Colonic mucosa (tissue), 4 donors: ENCODE data around the gene PRR32. TPM values are rescaled to one million over a fixed set of nuclear protein-coding genes. Genes with fewer than 3 reads are reported as not detected.
"Not testable (repeated sequence)": the region's sequence is repeated elsewhere in the genome, so short reads cannot be mapped to it uniquely, and the experiment has no call there.

ENCODE experiments used
- DNase-seq: peaks from one replicate; pipeline ENCODE4 v3.0.0-alpha.2; 2020
- H3K27ac ChIP-seq: fragments of 200-600 bp; one replicate; pipeline ENCODE4 v1.8.0; 2021
- H3K27me3 ChIP-seq: fragments of 200-600 bp; one replicate; pipeline ENCODE4 v1.8.0; 2021
- H3K36me3 ChIP-seq: fragments of 200-600 bp; one replicate; pipeline ENCODE4 v1.8.0; 2021
- H3K4me1 ChIP-seq: fragments of 200-600 bp; one replicate; pipeline ENCODE4 v1.8.0; 2021; ENCODE audit warnings: mild to moderate bottlenecking
- H3K4me3 ChIP-seq: fragments of 200-600 bp; one replicate; pipeline ENCODE4 v1.8.0; 2021
- H3K9ac ChIP-seq, 2 donors: one replicate each; pipeline ENCODE4 v1.7.0; 2013; ENCODE audit warnings: control low read depth in 2 of 2, low read depth in 2 of 2, low read length in 2 of 2
- H3K9me3 ChIP-seq: fragments of 200-600 bp; one replicate; pipeline ENCODE4 v1.8.0; 2021
- CTCF ChIP-seq: fragments of 200-600 bp; IDR thresholded peaks from one replicate; pipeline ENCODE4 v1.8.0; 2022; ENCODE audit warnings: antibody characterized with exemption, mild to moderate bottlenecking
- intact Hi-C: fragments of 100-400 bp; cut with DNase I; formaldehyde crosslinking; loops from one replicate; pipeline ENCODE4 v1.14.1; 2022
- total RNA-seq, 2 donors: library from RNA; stranded (reverse); fragmentation: NEBNext Ultra II Directional in 1 of 2; extraction: Animal tissue kit (Norgen Biotek cat#: 25700) in 1 of 2; gene quantifications; one replicate each; pipeline ENCODE4 v1.2.1, GENCODE V29; 2021
- donor health status: healthy.
- donor health status: DM: no; HTN: no; CAD: no.
- donor health status: DM: no; HTN: no; CAD: no.

The PRR32 gene, protein sequence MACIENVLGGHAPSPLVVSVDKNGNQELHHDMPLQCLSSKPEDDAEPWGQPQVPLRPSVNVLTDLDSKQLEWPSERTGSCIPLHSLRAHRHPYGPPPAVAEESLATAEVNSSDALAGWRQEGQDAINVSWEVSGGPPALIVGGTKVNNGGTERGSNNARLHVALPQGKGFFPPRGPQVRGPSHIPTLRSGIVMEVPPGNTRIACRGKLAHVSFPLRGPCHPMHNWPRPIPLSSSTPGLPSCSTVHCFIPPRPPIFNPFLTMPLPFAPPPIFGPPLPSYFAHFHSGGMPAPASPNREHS
- not detected for total RNA-seq

DNA sequence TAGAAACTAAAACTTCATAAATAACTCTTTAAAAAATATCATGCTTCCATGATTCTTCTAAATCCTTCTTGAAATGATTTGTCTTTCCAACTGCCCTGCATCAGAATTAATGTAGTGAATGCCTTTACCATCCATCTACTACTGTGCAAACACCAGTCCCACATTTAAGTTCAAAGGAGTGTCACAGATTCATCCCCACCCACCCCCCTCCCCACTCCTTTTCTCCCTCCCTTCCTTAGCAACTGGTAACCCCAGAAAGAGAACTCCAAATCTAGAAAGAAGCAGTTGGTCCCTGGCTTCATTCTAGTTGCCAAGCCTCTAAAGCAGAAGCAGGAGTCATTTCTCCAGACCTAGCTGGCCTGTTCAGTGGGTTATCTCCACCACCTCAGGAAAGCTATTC lies at the start of gene PRR32:
Gene PRR32, plus strand, starts transcription at position 301 of the 400 bp plus-strand sequence. CDS start 115 bp downstream, outside the sequence.
- intact Hi-C loops, result no loop called here

DNA sequence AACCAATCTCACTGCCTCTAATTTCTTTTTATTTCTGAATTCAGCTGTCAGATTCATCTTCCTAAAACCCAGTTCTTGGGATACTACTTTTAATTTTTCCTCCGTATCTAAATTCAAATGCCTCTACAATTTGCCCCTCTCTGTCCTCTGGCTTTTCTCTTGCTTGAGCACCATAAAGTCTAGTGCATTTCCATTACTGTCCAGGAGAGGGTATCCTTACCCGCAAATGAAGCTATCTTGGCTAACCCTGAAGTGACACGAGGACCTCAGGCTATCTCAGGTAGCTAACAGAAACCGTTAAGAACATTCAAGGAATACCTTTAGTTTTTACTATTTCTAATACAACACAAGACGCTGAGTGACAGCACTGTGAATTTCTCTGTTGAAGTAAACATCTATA lies 49.4 kb upstream of the PRR32 start:
- no peak overlapping the region for H3K27ac ChIP-seq
- no peaks in the 10 kb centered on the region for H3K27me3 ChIP-seq
- no peaks in the 10 kb centered on the region for H3K4me1 ChIP-seq
- intact Hi-C loops, result no loop called here
- TF ChIP-seq CTCF, result peak; percentile 21
- no peak overlapping the region for H3K9ac ChIP-seq
- no peaks in the 10 kb centered on the region for H3K9me3 ChIP-seq
- no peak overlapping the region for H3K4me3 ChIP-seq
- DNase-seq, result no peak
- H3K36me3 ChIP-seq, result no peaks in the 10 kb centered on the region

More for the DNA sequence above, at the start of gene PRR32:
- no peak within 1 kb of the TSS for H3K9ac ChIP-seq
- H3K4me1 ChIP-seq, result no peaks in the 10 kb centered on the region
- DNase-seq, result no peak
- H3K9me3 ChIP-seq, result no peaks in the 10 kb centered on the region
- TF ChIP-seq CTCF, result no peak
- H3K4me3 ChIP-seq, result no peak within 1 kb of the TSS
- no peaks in the 10 kb centered on the region for H3K36me3 ChIP-seq
- H3K27ac ChIP-seq, result no peak within 1 kb of the TSS
- H3K27me3 ChIP-seq, result no peaks in the 10 kb centered on the region

GRCh38 chrX:126785539-126785938 lies 34.0 kb upstream of the PRR32 start:
- H3K4me3 ChIP-seq, result no peak overlapping the region
- TF ChIP-seq CTCF, result no peak
- no peaks in the 10 kb centered on the region for H3K36me3 ChIP-seq
- no peaks in the 10 kb centered on the region for H3K9me3 ChIP-seq
- no peak overlapping the region for H3K9ac ChIP-seq
- H3K27me3 ChIP-seq, result no peaks in the 10 kb centered on the region
- no peak overlapping the region for H3K27ac ChIP-seq
- no peaks in the 10 kb centered on the region for H3K4me1 ChIP-seq
- intact Hi-C loops, result no loop called here
- DNase-seq, result no peak

DNA sequence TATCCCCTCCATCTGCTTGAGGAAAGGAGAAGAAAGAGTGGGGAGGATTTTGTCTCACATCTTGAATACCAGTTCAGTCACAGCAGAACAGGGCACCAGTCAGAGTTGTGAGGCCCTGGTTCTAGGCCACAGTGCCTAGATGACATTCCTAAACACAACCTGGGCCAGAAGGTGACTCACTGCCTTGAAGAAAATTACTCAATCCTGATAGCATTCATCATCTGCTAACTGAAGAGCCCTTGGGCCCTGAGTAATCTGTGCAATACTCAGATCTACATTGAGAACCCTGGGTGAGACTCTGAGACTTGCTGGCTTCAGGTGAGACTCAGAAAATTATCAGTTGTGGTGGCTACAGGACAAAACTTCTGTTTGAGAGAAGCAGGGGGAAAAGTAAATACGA lies 20.5 kb upstream of the PRR32 start:
- no peaks in the 10 kb centered on the region for H3K4me1 ChIP-seq
- TF ChIP-seq CTCF, result no peak
- intact Hi-C loops, result no loop called here
- no peak overlapping the region for H3K4me3 ChIP-seq
- no peak overlapping the region for H3K9ac ChIP-seq
- no peaks in the 10 kb centered on the region for H3K27me3 ChIP-seq
- no peak for DNase-seq
- H3K9me3 ChIP-seq, result no peaks in the 10 kb centered on the region
- H3K36me3 ChIP-seq, result no peaks in the 10 kb centered on the region
- no peak overlapping the region for H3K27ac ChIP-seq

- H3K27ac ChIP-seq, intact Hi-C loops, H3K9ac ChIP-seq, H3K27me3 ChIP-seq, H3K4me1 ChIP-seq, H3K4me3 ChIP-seq, H3K9me3 ChIP-seq, H3K36me3 ChIP-seq, DNase-seq: not testable (repeated sequence)
Observed at GRCh38 chrX:126806784-126807183, 12.7 kb upstream of the PRR32 start.

DNA sequence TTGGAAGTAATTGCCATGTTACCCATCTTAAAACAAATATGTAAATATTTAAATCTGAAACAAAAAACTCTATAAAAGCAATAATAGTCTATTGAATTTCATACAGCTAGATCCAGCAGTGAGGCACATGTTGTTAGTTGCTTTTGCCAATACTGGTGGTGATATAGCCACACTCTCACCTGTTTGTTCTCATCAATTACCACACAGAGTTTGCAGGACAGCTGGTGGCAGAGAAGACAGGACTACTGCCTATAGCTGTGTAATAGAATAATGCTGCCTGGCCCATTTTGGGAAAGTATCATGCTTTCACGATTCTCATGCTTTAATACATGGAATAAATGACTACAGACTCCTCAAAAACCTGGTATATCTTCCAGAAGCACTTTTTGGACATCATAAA lies 3.7 kb upstream of the PRR32 start:
- H3K27me3 ChIP-seq, result no peaks in the 10 kb centered on the region
- H3K4me3 ChIP-seq, result no peak overlapping the region
- H3K9me3 ChIP-seq, result no peaks in the 10 kb centered on the region
- no peak for TF ChIP-seq CTCF
- DNase-seq, result no peak
- intact Hi-C loops, result no loop called here
- no peaks in the 10 kb centered on the region for H3K4me1 ChIP-seq
- H3K36me3 ChIP-seq, result no peaks in the 10 kb centered on the region
- H3K27ac ChIP-seq, result no peak overlapping the region
- no peak overlapping the region for H3K9ac ChIP-seq
